GM10266 (cell line): ENCODE results near the gene ZNF821.

ENCODE experiments used
- DNase-seq: peaks from one replicate; pipeline ENCODE4 v3.0.0; 2012; ENCODE audit errors: extremely low spot score
- TF ChIP-seq, protein P1 (sequence below): IDR thresholded peaks from 2 replicates; pipeline ENCODE4 v1.5.1; 2012; ENCODE audit warnings: mild to moderate bottlenecking, low read depth; ENCODE audit not compliant: control insufficient read depth, insufficient read depth; ENCODE audit errors: missing control alignments

Gene ZNF821

DNA sequence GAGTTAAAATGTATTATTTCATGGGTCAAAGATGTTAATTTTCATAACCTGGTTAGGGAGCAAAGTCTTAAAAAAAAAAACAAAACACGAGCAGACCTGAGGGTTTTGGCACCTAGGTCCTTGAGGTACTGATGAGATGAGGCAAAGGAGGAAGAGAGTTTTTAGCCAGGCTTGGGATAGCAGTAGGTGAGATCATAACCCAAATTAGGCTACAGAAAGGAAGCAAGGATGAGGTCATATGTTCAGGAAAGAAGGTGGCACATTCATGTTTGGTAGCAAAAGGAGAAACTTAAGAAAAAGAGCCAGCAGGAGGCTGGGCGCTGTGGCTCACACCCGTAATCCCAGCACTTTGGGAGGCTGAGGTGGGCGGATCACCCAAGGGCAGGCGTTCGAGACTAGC lies 35.4 kb downstream of the ZNF821 start:
- no peak for DNase-seq
- TF ChIP-seq, protein P1, sequence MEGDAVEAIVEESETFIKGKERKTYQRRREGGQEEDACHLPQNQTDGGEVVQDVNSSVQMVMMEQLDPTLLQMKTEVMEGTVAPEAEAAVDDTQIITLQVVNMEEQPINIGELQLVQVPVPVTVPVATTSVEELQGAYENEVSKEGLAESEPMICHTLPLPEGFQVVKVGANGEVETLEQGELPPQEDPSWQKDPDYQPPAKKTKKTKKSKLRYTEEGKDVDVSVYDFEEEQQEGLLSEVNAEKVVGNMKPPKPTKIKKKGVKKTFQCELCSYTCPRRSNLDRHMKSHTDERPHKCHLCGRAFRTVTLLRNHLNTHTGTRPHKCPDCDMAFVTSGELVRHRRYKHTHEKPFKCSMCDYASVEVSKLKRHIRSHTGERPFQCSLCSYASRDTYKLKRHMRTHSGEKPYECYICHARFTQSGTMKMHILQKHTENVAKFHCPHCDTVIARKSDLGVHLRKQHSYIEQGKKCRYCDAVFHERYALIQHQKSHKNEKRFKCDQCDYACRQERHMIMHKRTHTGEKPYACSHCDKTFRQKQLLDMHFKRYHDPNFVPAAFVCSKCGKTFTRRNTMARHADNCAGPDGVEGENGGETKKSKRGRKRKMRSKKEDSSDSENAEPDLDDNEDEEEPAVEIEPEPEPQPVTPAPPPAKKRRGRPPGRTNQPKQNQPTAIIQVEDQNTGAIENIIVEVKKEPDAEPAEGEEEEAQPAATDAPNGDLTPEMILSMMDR = no peak

GRCh38 chr16:71847096-71847495 lies 36.9 kb downstream of the ZNF821 start:
- TF ChIP-seq, protein P1 = no peak
- no peak for DNase-seq

- TF ChIP-seq, protein P1 = no peak
- no peak for DNase-seq
Observed at GRCh38 chr16:71846431-71846830, 37.6 kb downstream of the ZNF821 start.

DNA sequence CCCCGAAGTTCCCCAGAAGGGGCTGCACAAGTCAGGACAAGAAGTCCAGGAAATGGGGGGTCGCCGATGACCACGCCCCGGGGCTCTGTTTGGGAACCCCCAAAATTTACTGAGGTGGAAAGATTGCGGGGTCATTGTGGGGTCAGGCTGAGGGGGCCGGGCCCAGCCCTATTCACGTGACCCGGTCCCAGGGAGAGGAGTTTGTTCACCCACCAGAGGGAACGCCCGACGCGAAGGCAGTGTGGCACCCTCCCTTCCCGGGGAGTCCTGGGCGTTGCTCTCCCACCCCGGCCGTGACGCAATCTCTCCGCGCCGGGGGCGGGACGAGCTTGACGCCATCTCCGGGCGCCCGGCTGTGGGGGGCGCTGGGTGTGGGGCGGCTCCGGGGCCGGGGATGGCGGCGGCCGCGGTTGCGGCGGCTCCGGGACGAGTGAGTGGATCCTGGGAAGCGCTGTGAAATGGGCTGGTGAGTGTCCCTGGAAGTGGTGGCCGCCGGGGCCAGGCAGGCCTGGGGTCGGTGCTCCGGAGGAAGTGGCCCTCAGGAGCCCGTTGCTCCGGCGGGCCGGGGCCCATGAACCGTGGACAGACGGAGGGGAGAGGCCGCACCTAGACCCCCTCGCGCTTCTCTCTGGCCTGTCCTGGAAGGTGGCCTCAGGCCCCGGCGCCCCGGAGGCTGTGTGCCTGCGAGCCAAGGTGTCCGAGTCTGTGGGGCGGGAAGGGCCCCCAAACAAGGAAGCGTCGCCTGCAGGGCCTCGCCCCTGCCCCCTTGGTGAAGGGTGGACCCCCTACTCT lies 38.1 kb downstream of the ZNF821 start, which contains the start of gene ATXN1L:
Gene ATXN1L (plus strand): TSS at position 338 of the 792 bp plus-strand sequence. CDS start 3,765 bp downstream, outside the sequence.
- peak; percentile 98 for DNase-seq
- TF ChIP-seq, protein P1 = no peak

- TF ChIP-seq, protein P1 = no peak
- DNase-seq = no peak
Observed at GRCh38 chr16:71843572-71843971, 40.4 kb downstream of the ZNF821 start.

DNA sequence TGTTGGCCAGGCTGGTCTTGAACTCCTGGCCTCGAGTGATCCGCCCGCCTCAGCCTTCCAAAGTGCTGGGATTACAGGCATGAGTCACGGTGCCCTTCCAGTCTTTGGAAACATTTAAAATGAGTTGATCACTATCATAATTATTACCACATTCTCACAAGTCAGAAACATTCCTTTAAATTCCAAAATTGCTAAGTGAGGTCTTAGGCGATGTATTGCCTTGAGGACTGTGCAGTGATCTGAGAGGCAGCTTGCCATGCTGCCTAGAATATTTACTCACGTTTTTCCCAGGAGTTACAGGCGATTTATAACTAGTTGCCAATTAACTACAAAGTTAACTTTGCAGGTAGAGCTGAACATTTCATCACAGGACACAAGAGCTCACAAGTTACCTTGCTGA lies 43.9 kb downstream of the ZNF821 start:
- DNase-seq = no peak
- TF ChIP-seq, protein P1 = no peak

- TF ChIP-seq, protein P1 = no peak
- DNase-seq = no peak
Observed at GRCh38 chr16:71837150-71837549, 46.8 kb downstream of the ZNF821 start.
